ENCODE results near the gene KPNA3. TPM values are rescaled to one million over a fixed set of nuclear protein-coding genes. Genes with fewer than 3 reads are reported as not detected.

KPNA3 gene
- polyA plus RNA-seq, 1 donor from 2014 or later: 18.5 TPM

DNA sequence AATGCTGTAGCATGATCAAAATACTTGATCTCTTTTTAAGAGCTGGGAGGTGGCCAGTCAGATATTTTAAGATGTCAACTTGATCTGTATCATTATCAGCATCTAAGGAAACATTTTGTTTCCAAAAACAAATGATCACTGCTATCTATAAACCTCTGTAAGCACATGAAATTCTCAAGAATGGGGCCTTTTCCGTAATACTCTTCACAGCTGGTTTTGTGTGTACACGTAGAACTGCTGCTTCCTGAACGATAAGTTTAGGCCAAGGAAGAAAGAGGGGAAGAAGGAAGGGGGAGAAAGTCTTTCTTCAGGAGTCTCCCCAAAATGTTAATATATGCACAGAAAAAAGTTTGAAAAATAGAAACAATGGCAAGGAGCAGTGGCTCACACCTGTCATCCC is 138.5 kb downstream of the KPNA3 start:
- H3K27ac Mint-ChIP-seq: no peak overlapping the region
- peaks cover 2% of the 10 kb centered on the region for H3K36me3 Mint-ChIP-seq
- H3K27me3 Mint-ChIP-seq: no peaks in the 10 kb centered on the region
- H3K4me1 Mint-ChIP-seq: peaks cover 0 to 5% (median 0%) of the 10 kb centered on the region in 3 donors
- no peaks in the 10 kb centered on the region for H3K9me3 Mint-ChIP-seq
- no peak overlapping the region for H3K4me3 Mint-ChIP-seq

DNA sequence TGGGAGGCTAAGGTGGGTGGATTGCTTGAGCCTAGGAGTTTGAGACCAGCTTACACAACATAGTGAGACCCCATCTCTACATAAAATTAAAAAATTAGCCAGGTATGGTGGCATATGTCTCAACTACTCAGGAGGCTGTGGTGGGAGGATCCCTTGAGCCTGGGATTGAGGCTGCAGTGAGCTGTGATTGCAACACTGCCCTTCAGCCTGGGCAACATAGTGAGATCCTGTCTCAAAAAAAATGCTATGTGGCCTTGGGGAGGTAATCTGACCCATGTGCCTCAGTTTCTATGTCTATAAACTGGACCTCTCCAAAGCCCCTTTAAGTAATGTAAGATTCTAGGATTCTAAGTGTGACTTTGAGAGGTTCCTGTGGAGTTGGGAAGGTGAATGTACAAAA is 139.0 kb downstream of the KPNA3 start:
- peaks cover 2% of the 10 kb centered on the region for H3K36me3 Mint-ChIP-seq
- H3K4me1 Mint-ChIP-seq: peaks cover 0 to 5% (median 0%) of the 10 kb centered on the region in 3 donors
- H3K27ac Mint-ChIP-seq: no peak overlapping the region
- no peaks in the 10 kb centered on the region for H3K9me3 Mint-ChIP-seq
- H3K4me3 Mint-ChIP-seq: no peak overlapping the region
- no peaks in the 10 kb centered on the region for H3K27me3 Mint-ChIP-seq

DNA sequence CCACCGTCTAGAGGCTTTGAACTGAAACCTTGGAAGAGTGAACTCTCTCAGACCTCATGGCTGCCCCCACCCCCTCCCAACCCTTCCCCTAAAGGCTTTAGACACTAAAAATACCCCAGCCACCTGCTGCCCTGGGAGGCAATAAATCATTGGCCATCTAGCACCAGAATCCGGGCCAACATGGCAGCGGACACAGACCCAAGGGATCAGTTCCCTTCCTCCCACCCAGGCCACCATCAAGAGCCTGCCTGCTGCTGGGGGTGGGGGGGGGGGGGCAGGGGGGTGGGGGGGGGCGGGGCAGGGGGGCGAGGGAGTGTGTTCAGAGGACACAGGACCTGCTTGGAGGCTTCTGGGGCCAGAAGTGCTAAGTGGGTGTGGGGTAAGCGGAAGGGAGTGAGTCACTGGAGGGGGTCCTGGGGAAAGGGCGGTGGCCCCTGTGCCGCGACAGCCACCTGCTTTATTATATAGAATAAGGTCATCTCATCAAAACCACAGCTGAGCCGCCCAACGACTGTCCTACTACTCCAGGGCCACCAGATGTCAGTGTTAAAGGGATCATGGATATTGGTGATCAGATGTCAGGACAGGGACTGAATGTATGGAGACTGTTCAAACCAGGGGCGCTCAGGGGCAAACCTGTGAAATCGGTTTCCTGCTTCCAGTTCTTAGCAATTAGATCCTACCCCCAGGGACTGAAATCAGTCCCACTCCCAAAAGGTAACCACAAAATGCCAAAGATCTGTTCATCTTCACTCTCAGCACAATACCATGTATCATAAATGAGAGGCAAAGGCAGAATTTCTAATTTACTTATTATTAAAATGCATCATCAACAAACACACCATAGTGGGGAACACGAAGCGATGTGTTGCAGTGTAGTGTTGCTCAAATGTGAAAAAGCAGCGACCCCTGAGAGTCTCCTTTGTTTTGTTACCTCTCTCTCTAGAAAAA is 139.9 kb downstream of the KPNA3 start:
- no peaks in the 10 kb centered on the region for H3K27me3 Mint-ChIP-seq
- peaks cover 2% of the 10 kb centered on the region for H3K36me3 Mint-ChIP-seq
- no peak overlapping the region for H3K27ac Mint-ChIP-seq
- no peak overlapping the region for H3K4me3 Mint-ChIP-seq
- H3K4me1 Mint-ChIP-seq: peaks cover 0 to 5% (median 0%) of the 10 kb centered on the region in 3 donors
- H3K9me3 Mint-ChIP-seq: no peaks in the 10 kb centered on the region

DNA sequence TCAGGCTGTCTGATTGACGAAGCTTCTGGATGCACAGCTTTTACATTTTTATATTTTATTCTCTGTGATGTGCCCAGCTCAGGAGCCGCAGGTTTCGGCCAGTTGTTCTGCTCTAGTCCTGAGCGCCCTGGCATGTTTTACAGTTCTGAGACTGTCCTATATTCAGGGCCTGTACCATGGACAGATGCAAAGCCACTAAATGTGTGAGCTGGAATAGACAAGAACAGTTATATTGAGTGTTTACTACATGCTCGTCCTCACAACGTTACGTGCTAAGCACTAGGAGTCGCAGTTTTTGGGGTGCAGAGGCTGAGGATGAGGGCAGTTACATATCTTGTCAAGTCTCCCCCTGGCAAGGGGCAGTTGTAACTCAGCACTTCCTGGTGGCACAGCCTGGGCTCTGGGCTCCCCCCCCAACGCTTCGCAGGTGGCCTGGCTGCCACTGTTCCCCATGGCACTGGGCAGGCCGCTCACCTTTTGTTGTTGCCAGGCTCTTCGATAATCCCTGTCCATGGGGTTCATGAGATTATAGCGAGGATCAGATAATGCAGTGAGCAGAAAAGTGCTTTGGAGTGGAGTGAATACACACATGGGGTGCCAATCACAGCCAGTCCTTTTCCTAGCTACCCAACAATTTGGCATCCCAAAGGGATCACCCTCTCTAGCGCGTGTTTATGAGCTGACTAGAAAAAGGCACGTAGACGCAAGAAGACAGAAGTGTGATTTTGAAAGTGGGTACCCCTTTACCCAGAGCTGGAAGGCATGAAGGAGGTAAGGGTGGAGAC is 140.7 kb downstream of the KPNA3 start:
- no peaks in the 10 kb centered on the region for H3K27me3 Mint-ChIP-seq
- peaks cover 2% of the 10 kb centered on the region for H3K36me3 Mint-ChIP-seq
- no peaks in the 10 kb centered on the region for H3K9me3 Mint-ChIP-seq
- H3K27ac Mint-ChIP-seq: no peak overlapping the region
- H3K4me1 Mint-ChIP-seq: peaks cover 0 to 5% (median under 1%) of the 10 kb centered on the region in 3 donors
- H3K4me3 Mint-ChIP-seq: peak overlapping the region in 1 of 4 donors; percentile 67

DNA sequence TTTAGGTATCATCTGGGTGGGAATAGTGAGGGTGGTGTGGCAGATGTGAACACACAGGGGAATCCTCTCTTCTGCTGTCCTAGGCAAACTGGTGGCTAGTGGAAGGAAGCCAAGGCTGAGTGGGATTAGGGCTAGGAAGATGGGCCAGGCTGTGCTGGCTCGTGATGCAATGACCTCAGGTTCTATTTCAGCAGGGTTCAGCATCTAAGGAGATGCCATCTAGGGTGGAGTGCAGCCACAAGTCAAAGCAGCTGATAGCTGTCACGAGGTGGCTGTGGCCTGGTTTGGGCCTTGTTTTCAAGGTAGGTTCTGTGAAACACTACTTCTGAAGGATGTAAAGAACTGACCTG is 142.5 kb downstream of the KPNA3 start:
- no peaks in the 10 kb centered on the region for H3K27me3 Mint-ChIP-seq
- no peaks in the 10 kb centered on the region for H3K9me3 Mint-ChIP-seq
- H3K4me1 Mint-ChIP-seq: peaks cover 0 to 5% (median 5%) of the 10 kb centered on the region in 3 donors
- no peak overlapping the region for H3K27ac Mint-ChIP-seq
- no peak overlapping the region for H3K4me3 Mint-ChIP-seq
- H3K36me3 Mint-ChIP-seq: no peaks in the 10 kb centered on the region

Other genes with a start within 250 kb of the KPNA3 start
- gene RCBTB1, start 207.1 kb downstream of the KPNA3 start, polyA plus RNA-seq: 8.5 TPM
- gene ARL11, start 164.2 kb downstream of the KPNA3 start, polyA plus RNA-seq: 7.7 TPM
- gene EBPL, start 101.2 kb downstream of the KPNA3 start, polyA plus RNA-seq: 43.3 TPM
- 6.4 TPM for gene SPRYD7, start 143.7 kb upstream of the KPNA3 start, polyA plus RNA-seq
- gene TRIM13, start 204.4 kb upstream of the KPNA3 start, polyA plus RNA-seq: 27.6 TPM
- gene KCNRG, start 222.8 kb upstream of the KPNA3 start, polyA plus RNA-seq: 0.80 TPM

All from IgD-negative memory B cell (primary cell).